ENCODE results near the gene C14orf93. TPM values are rescaled to one million over a fixed set of nuclear protein-coding genes. Genes with fewer than 3 reads are reported as not detected.

C14orf93 gene
- total and polyA plus RNA-seq, 2 donors (not counting 1 experiment from before 2014, with no cell fraction given) = 17.9 to 26.8 TPM

GRCh38 chr14:22993517-22993916 is 16.4 kb downstream of the C14orf93 start:
- H3K9ac ChIP-seq (ENCODE audit: low read length) = no peak overlapping the region
- no peak overlapping the region for H3K27ac Mint-ChIP-seq

GRCh38 chr14:22991852-22992251 is 18.1 kb downstream of the C14orf93 start:
- 70% methylated on average over 7 of the region's 8 CpGs for WGBS (ENCODE audit: insufficient coverage)
- Histone ChIP-seq H3K36me3 (replicated peaks in 1 of 2; ENCODE audit: control extremely low read depth in 1 of 2, control insufficient read depth in 1 of 2, extremely low read depth in 1 of 2, insufficient read depth in 2 of 2, low read length in 1 of 2) (peaks cover 0 to 24% of the 10 kb centered on the region in 2 experiments), H4K20me1 (ENCODE audit: control insufficient read depth, insufficient read depth, low read length, poor library complexity, severe bottlenecking) (no peaks in the 10 kb centered on the region), H3K4me2 (replicated peaks; ENCODE audit: low read depth, low read length, poor library complexity, severe bottlenecking) (no peak overlapping the region), H3K27ac (ENCODE audit: low read length in 2 of 2) (no peak overlapping the region), H2AFZ (ENCODE audit: insufficient read depth, low read depth, low read length, poor library complexity, severe bottlenecking) (no peak overlapping the region), H3K9ac (ENCODE audit: low read length) (no peak overlapping the region), H3K27me3 (replicated peaks in 1 of 4; ENCODE audit: control extremely low read depth in 1 of 4, control insufficient read depth in 3 of 4, insufficient read depth in 4 of 4, low read length in 3 of 4) (no peaks in the 10 kb centered on the region), H3K4me3 (ENCODE audit: control extremely low read depth in 1 of 5, extremely low read depth in 1 of 5, insufficient read depth in 1 of 5, low read depth in 2 of 5, low read length in 4 of 5) (no peak overlapping the region), H3K79me2 (ENCODE audit: control insufficient read depth, insufficient read depth, low read length) (no peaks in the 10 kb centered on the region), H3K4me1 (ENCODE audit: control insufficient read depth in 2 of 2, insufficient read depth in 2 of 2, low read length in 2 of 2) (no peaks in the 10 kb centered on the region), H3K9me3 (ENCODE audit: control extremely low read depth in 1 of 3, control insufficient read depth in 2 of 3, insufficient read depth in 1 of 3, low read length in 2 of 3) (no peaks in the 10 kb centered on the region)
- ATAC-seq (ENCODE audit: low read depth) = no peak
- Mint-ChIP-seq H3K9me3 (ENCODE audit: insufficient read depth) (no peaks in the 10 kb centered on the region), H3K27me3 (no peaks in the 10 kb centered on the region), H3K27ac (no peak overlapping the region), H3K4me3 (no peak overlapping the region), H3K4me1 (peaks cover 2% of the 10 kb centered on the region)
- DNase-seq = no peak
- ChIA-PET POLR2A (interaction anchor here (0.6 kb wide), 1 partner anchor 31 kb away, joined by 3 read pairs; no protein-coding TSS in a partner anchor), CTCF (interaction anchor here (1.2 to 36.3 kb wide), 7 partner anchors 7 to 422 kb away, joined by 3 to 1134 read pairs (median 7); partner anchors contain the start of genes AJUBA and CDH24)
- TF ChIP-seq CTCF (IDR thresholded peaks at IDR 0.05) (no peak), EZH2 (IDR thresholded peaks at IDR 0.05; ENCODE audit: borderline replicate concordance, insufficient read depth, low read depth, low read length, poor library complexity, severe bottlenecking) (no peak)
- intact Hi-C loops (cut with micrococcal nuclease) = no loop called here

More at GRCh38 chr14:22993517-22993916, 16.4 kb downstream of the C14orf93 start:
- no peaks in the 10 kb centered on the region for H3K27me3 ChIP-seq (replicated peaks in 1 of 4; ENCODE audit: control extremely low read depth in 1 of 4, control insufficient read depth in 3 of 4, insufficient read depth in 4 of 4, low read length in 3 of 4)
- no peak overlapping the region for H3K27ac ChIP-seq (ENCODE audit: low read length in 2 of 2)
- H3K9me3 Mint-ChIP-seq (ENCODE audit: insufficient read depth) = no peaks in the 10 kb centered on the region
- intact Hi-C loops (cut with micrococcal nuclease) = no loop called here
- no peak overlapping the region for H3K4me3 Mint-ChIP-seq
- peaks cover 0 to 23% of the 10 kb centered on the region in 2 experiments for H3K36me3 ChIP-seq (replicated peaks in 1 of 2; ENCODE audit: control extremely low read depth in 1 of 2, control insufficient read depth in 1 of 2, extremely low read depth in 1 of 2, insufficient read depth in 2 of 2, low read length in 1 of 2)
- no peak overlapping the region for H3K4me2 ChIP-seq (replicated peaks; ENCODE audit: low read depth, low read length, poor library complexity, severe bottlenecking)
- H3K79me2 ChIP-seq (ENCODE audit: control insufficient read depth, insufficient read depth, low read length) = no peaks in the 10 kb centered on the region
- no peak overlapping the region for H2AFZ ChIP-seq (ENCODE audit: insufficient read depth, low read depth, low read length, poor library complexity, severe bottlenecking)
- DNase-seq (no peak), ATAC-seq (ENCODE audit: low read depth) (no peak)
- H3K4me1 ChIP-seq (ENCODE audit: control insufficient read depth in 2 of 2, insufficient read depth in 2 of 2, low read length in 2 of 2) = no peaks in the 10 kb centered on the region
- POLR2A ChIA-PET = no interaction called here
- no peaks in the 10 kb centered on the region for H3K27me3 Mint-ChIP-seq
- peaks cover 2% of the 10 kb centered on the region for H3K4me1 Mint-ChIP-seq
- CTCF ChIA-PET = interaction anchor here (0.6 to 36.3 kb wide), 9 partner anchors 9 to 437 kb away, joined by 3 to 1134 read pairs (median 4); partner anchors contain the start of genes AJUBA and CDH24
- H3K9me3 ChIP-seq (ENCODE audit: control extremely low read depth in 1 of 3, control insufficient read depth in 2 of 3, insufficient read depth in 1 of 3, low read length in 2 of 3) = no peaks in the 10 kb centered on the region
- no peaks in the 10 kb centered on the region for H4K20me1 ChIP-seq (ENCODE audit: control insufficient read depth, insufficient read depth, low read length, poor library complexity, severe bottlenecking)
- no peak for TF ChIP-seq CTCF (IDR thresholded peaks at IDR 0.05)
- TF ChIP-seq EZH2 (IDR thresholded peaks at IDR 0.05; ENCODE audit: borderline replicate concordance, insufficient read depth, low read depth, low read length, poor library complexity, severe bottlenecking) = no peak
- H3K4me3 ChIP-seq (ENCODE audit: control extremely low read depth in 1 of 5, extremely low read depth in 1 of 5, insufficient read depth in 1 of 5, low read depth in 2 of 5, low read length in 4 of 5) = no peak overlapping the region
